Stimulated activated CD4-positive, alpha-beta T cell treated with anti-CD3 and anti-CD28 coated beads, Interleukin-15, amount 100 ng/mL, for 48 hours (primary cell): ENCODE data around the gene ADGRE3.
A peak's percentile ranks its signal among the peaks of the same experiment; 100 is the strongest.
"Not testable (repeated sequence)": the region's sequence is repeated elsewhere in the genome, so short reads cannot be mapped to it uniquely, and the experiment has no call there.

Experiments
- DNase-seq, 2 donors: peaks; one replicate each; pipeline ENCODE4 v3.0.0-alpha.2; 2020; ENCODE audit warnings: low read depth in 2 of 2

The ADGRE3 gene

DNA sequence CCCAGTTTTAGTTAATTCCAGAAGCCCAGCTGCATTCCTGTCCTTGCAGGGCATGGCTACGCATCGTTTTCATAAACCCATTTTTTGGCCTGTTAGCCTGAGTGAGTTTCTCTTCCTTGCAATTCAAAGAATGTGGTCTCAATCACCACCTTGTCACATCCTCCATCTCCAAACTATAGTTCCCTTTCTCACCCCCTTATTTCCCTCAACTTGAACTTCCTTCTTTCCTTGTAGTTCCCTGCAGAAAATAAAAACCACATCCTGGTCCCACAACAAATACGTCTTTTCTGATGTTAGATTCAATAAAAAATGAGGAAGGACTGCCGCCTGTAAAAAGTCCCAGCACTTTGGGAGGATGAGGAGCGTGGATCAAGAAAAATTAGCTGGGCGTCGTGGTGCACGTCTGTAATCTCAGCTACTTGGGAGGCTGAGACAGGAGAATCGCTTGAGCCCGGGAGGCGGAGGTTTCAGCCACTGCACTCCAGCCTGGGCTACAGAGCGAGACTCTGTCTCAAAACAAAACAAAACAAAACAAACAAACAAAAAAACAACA is 13.2 kb downstream of the ADGRE3 start:
- no peak for DNase-seq

DNA sequence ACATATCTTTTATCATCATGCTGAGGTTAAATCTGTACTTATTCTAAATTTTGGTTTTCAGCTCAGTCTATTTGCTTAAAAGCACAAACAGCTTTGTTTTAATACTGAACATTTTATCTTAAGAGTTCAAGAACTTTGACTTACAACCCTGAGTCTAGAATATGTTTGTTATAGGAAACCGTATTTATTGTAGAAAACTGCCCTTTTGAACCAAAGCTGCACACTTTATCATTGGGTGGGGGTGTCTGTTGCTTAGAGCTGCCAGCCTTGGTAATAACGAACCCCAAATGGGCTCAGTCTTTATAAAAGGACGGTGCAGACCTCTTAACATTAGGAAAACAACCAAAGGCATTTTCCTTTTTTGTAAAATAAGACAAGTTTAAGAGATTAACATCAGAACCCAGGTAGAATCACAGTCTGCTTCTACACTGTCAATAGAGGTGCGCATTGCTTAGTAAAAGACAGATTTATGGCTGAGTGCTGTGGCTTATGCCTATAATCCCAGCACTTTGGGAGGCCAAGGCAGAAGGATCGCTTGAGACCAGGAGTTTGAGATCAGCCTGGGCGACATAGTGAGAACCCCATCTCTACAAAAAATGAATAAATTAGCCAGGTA is 14.7 kb downstream of the ADGRE3 start:
- DNase-seq = no peak

GRCh38 chr19:14655726-14656125 is 18.9 kb downstream of the ADGRE3 start:
- no peak for DNase-seq

DNA sequence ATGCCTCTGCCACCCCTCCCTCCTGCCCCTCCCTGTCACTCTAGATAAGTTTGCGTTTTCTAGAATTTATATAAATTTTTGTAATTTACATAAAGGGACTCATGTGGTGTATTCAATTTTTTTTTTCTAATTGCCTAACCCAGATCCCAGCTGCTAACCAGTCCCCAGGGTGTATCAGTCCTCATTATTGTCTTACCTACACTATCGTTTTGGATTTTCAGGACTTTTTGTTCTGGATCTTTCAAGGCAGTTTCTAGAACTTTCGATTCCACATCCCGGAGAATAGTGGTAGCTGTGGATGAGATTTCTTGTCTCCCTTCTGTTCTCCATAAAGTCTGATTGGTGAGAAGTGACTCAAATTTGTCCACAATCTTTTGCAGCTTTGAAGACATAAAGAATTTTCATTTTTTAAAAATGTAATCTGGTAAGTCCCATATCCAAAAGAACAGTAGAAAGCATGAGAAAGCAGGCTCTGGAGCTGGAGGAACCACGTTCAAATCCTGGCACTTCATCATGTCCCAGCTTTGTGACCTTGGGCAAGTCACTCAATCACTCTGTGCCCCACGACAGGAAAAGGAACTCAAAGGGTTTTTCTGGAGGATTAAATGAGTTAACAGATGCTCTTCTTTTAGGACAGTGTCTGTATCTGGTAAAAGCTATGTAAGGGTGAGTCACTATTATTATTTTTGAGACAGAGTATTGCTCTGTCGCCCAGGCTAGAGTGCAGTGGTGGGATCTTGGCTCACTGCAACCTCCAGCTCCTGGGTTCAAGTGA is 19.7 kb downstream of the ADGRE3 start:
- DNase-seq = no peak

- no peak for DNase-seq
These were observed 24.5 kb downstream of the ADGRE3 start for GRCh38 chr19:14650161-14650560.

DNA sequence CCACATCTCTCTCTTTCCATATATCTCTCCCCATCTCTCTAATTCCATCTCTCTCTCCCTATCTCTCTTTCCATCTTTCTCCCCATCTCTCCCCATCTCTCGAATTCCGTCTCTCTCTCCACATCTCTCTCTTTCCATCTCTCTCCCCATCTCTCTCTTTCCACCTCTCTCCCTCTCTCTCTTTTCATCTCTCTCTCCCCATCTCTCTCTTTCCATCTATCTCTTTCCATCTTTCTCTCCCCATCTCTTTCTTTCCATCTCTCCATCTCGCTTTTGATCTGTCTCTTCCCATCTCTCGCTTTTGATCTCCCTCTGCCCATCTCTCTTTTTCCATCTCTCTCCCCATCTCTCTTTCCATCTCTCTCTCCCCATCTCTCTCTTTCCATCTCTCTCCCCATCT is 25.6 kb downstream of the ADGRE3 start:
- no peak for DNase-seq

DNA sequence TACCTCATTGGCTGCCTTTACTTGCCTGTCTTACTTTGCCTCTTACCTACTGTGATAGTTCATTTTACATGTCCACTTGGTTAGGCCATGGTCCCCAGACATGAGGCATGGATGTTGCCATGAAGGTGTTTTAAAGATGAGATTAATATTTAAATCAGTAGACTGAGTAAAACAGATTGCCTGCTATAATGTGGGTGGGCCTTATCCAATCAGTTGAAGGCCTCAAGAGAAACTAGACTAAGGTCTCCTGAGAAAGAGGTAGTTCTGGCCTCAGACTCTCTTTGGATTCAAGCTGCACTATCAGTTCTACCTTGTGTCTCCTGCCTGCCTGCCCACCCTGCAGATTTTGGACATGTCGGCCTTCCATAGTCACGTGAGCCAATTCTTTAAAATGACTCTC is 26.1 kb downstream of the ADGRE3 start:
- no peak for DNase-seq

DNA sequence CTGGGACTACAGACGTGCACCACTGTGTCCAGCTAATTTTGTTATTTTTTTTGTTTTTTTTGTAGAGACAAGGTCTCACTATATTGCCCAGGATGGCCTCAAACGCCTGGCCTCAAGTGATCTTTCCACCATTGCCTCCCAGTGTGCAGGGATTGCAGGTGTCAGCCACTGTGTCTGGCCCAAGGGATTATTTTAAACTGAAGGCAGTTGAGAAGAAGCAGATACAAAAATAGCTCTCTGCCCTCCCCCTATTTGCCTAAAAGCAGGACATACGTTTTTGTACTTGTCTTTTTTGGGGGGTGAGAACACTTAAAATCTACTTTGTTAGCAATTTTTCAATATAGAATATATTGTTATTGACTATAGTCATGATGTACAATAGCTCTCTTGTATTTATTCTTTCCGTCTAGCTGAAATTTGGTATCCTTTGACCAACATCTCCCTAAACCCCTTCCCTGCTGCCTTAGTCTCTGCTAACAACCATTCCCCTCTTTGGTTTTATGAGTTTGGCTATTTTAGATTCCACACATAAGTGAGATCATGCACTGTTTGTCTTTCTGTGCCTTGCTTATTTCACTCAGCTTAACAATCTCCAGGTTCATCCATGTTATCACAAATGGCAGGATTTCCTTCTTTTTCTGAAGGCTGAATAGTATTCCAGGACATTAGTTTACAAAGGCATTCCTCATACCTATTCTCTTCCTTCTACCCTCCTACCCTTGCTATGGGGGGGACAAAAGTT is 34.9 kb downstream of the ADGRE3 start:
- no peak for DNase-seq

- DNase-seq = peak in 1 of 2 donors; percentile 8
These were observed 42.4 kb downstream of the ADGRE3 start for GRCh38 chr19:14632286-14632685.

DNA sequence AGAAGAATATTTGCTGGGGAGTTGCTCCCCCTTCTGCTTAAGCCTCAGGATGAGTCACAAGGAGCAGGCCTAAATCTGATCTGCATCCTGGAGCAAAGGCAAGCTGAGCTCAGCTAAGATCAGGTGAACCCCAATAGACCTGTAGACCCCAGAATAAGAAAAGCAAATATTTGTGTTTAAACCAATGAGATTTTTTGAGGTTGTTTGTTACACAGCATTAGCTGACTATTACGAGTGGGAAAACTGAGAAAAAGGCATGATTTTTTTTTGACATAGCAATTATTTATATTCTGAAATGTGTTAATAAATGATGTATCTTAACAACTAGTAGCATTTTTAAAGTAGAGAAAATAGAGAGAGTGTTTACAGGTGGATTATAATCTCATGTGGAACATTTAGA is 45.1 kb downstream of the ADGRE3 start:
- no peak for DNase-seq

- DNase-seq = not testable (repeated sequence)
These were observed 50.2 kb downstream of the ADGRE3 start for GRCh38 chr19:14624491-14624890.

DNA sequence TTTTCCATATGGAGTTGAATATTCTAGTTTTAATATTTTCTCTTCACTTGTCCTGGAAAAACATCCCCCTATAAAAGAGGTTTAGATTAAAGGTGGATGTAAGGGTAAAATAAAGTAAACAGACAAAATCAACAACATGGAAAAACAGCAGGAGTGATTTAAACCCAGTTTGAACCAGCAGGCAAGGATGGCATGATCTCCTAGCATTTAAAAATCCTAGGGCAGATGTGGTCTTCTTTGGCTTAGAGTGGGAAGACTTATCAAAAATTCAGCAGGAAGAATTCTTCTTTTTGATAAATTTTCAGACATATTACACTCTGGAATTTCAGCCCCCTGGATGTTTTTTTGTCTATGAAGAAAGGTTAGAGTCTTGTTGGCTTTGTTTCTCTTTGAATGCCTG is 55.2 kb downstream of the ADGRE3 start:
- no peak for DNase-seq

- no peak for DNase-seq
These were observed 58.2 kb downstream of the ADGRE3 start for GRCh38 chr19:14616407-14616806.

GRCh38 chr19:14615623-14616022 is 59.0 kb downstream of the ADGRE3 start:
- no peak for DNase-seq

DNA sequence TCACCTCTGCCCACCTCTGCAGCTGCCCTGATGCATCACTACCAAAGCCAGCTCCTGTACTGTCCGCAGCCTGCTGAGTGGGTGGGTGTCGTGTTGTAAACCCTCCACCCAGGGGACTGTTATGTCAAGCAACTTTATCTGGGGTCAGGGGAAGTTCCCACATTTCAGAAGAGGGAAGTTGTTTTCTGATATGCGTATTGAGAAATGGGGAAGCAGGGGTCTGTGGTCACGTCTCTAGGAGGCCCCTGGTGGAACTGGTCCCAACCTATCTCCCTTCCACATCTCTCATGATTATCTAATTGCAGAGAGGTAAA is 60.6 kb downstream of the ADGRE3 start:
- DNase-seq = no peak

- not testable (repeated sequence) for DNase-seq
These were observed 61.1 kb downstream of the ADGRE3 start for GRCh38 chr19:14613399-14614098.

DNA sequence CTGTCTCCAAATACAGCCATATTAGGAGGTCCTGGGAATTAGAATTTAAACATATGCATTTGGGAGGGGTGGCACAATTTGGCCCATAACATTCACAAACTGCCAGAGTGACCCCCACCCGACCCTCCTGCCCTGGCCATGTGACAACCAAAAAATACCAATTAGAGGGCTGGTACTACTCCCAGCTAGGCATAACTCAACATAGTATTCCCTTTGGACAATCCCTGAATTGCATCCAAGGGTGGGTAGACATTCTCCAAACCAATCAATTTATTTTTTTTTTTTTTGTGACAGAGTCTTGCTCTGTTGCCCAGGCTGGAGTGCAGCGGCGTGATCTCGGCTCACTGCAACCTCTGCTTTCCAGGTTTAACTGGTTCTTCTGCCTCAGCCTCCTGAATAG is 62.0 kb downstream of the ADGRE3 start:
- no peak for DNase-seq

DNA sequence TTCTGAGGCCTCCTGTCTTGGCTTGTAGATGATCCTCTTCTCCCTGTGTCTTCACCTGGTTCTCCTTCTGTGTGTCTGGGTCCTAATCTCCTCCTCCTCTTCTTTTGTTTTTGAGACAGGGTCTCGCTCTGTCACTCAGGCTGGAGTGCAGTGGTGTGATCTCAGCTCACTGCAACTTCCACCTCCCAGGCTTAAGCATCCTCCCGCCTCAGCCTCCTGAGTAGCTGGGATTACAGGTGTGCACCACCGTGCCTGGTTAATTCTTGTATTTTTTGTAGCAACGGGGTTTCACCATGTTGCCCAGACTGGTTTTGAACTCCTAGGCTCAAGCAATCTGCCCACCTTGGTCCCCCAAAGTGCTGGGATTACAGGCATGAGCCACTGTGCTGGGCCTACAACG is 62.4 kb downstream of the ADGRE3 start:
- DNase-seq = not testable (repeated sequence)

- no peak for DNase-seq
These were observed 63.6 kb downstream of the ADGRE3 start for GRCh38 chr19:14611051-14611450.

- DNase-seq = no peak
These were observed 68.0 kb downstream of the ADGRE3 start for GRCh38 chr19:14606627-14607026.

GRCh38 chr19:14603990-14604387 is 70.7 kb downstream of the ADGRE3 start:
- no peak for DNase-seq

DNA sequence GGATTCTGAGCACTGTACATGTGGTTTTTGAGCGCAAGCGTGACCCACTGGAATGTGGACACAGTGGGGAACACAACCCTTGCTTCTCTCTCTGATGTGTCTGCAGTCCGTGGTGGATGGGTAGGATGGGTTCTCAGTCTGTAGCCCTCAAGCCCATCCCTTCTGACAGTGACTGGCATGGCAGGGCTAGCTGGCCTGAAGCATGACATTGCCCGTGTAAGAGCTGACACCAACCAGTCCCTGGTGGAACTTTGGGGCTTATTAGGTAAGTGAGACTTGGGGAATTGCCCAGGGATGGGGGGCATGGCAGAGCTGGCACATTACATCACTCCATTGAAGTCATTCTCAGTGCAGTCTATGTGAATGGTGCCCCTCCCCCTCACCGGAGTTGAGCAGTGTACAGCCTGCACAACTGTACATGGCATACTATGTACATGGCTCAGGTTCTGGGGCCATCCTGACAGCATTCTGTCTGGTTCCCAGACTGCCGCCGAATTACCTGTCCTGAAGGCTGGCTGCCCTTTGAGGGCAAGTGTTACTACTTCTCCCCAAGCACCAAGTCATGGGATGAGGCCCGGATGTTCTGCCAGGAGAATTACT is 75.0 kb downstream of the ADGRE3 start:
- DNase-seq = no peak
